GM21723 (cell line): ENCODE results near the gene IARS2.
"Not testable (repeated sequence)": the region's sequence is repeated elsewhere in the genome, so short reads cannot be mapped to it uniquely, and the experiment has no call there.

Source experiments
- ATAC-seq: cut with Tn5 transposase; IDR thresholded peaks from one replicate; pipeline ENCODE4 v1.9.1; 2021; ENCODE audit warnings: mild to moderate bottlenecking, moderate library complexity; ENCODE audit not compliant: unreplicated experiment

IARS2 gene

DNA sequence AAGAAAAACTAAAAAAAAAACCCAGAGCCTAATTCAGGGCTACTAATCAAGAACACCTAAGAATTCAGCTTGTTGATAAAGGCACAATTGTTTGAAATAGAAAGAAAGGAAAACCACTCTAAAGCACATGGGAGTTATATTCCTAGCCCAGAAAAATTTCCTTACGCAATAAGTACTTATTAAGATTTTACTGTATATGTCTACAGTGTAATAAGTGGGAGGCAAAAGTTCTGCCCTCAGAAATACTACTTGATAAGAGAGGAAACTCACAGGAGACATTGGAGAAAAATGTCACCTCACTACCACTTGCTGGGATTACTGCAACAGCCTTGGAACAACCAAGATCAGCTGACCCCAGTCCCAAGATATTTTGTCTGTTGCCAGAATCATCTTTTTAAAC is 66.1 kb downstream of the IARS2 start:
- ATAC-seq = no peak

DNA sequence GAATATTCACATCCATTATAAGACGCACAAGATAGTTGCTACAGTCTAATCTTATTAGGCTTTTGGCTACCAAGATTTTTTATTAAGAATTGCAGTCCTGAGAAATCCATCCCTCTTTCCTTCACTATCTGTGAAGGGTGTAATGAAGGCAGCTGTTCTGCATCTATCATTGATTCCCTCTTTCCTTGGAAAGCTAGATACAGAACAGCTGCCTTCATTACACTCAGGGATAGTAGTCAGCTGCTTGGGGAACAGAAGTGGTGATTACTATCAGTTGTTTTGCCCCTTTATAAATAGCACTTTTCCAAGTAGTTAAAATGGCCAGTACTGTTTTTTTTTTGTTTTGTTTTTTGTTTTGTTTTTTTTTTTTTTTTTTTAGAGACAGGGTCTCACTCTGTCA is 70.2 kb downstream of the IARS2 start:
- ATAC-seq = no peak

DNA sequence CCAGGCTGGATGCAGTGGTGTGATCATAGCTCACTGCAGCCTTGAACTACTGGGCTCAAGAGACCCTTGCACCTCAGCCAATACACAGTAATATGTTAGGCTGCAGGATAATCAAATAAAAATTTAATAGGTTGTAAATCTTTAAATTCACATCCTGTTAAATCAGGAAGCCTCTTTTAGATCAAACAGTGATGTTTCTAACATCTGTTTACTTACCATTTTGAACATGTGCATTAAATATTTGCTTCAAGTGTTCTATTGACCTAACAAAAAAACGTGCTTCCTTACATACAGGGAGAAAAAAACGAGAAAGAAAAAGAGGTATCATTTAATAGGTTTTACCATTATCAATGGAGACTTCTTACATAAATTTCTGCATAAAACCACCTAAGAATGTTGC is 70.6 kb downstream of the IARS2 start:
- no peak for ATAC-seq

DNA sequence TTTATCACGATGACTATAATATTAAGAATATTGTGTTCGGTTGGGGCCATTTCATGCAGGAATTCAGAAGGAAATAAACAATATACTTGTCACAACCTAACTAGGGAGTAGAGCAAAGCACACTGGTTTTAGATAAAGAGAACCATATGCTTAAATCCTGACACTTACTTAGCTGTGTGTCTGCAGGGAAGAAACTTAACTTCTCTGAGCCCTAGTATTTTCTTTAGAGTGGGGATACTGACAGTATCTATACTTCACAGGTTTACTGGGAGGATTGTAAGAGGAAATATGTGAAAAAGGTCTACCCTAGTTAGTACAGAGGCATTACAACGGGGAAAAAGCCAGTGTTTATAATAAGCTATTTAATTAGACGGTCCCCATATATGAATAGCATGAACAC is 72.9 kb downstream of the IARS2 start:
- ATAC-seq = no peak

DNA sequence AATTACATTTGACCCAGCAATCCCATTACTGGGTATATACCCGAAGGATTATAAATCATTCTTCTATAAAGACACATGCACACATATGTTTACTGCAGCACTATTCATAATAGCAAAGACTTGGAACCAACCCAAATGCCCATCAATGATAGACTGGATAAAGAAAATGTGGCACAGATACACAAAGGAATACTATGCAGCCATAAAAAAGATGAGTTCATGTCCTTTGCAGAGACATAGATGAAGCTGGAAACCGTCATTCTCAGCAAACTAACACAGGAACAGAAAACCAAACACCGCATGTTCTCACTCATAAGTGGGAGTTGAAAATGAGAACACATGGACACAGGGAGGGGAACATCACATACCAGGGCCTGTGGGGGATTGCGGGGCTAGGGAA is 76.0 kb downstream of the IARS2 start:
- ATAC-seq = not testable (repeated sequence)

DNA sequence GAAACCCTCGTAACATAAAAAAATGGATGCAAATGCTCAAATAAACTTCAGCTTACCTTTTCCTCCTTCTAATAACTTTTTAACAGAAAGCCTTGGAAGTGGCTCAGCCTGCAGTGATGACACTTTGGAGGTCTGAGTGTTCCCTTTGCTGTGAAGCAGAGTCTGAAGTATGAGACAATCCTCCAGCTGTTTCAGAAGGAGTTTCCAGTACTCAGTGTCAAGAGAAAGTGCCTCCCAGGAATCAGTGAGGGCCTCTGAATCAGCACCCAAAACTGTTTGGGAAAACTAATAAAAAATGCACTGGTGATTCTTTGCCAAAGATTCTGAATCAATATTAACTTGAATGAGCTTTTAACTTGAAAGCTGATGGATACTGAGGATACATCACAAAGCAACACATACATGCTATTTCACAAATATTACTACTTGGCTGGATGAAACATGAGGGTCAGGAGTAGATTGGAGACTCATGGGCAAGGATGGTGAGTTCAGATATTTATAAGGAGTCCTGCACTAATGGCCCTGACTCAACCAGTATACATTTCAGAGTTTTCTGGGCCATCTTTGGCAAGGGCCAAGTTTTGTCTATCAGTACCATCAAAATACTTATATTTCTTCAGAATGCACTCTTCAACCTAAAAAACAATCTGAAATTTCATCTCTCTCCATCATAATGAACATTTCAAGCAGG is 77.0 kb downstream of the IARS2 start:
- no peak for ATAC-seq

DNA sequence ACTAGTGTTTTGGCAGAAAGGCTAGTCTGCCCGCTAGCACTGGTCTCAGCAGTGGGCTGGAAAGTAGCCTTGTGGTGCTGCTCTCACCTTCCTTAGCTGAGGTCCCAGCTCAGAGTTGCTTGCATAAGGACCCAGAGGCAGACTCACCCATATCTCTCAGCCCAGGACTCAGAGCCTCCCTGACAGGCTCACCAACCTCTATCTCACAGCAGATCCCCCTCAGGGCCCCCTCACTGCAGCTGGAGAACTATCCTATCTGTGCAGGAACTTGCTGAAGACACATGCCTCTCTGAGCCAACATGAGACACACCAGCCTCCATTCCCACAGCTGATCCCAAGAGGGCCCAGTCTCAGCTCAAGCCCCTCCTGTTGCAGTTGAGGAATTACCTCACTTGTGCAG is 82.6 kb downstream of the IARS2 start:
- no peak for ATAC-seq

DNA sequence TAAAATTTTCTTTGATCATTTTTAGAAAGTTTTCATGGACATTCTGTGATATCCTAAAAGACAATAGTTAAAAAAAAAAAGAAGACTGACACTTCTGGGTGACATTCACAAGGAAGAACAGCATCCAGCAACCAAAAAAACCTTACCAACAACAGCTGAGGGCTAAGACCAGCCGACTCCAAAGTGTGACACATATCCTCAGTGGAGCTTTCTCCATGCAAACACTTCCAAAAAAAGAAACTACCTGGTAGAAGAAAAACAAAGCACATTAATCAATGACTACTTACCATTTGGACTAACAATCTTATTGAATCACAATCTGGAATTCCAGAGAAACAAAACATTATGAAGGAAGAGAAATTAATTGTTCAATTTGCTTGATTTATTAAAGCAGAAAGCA is 88.2 kb downstream of the IARS2 start:
- no peak for ATAC-seq

DNA sequence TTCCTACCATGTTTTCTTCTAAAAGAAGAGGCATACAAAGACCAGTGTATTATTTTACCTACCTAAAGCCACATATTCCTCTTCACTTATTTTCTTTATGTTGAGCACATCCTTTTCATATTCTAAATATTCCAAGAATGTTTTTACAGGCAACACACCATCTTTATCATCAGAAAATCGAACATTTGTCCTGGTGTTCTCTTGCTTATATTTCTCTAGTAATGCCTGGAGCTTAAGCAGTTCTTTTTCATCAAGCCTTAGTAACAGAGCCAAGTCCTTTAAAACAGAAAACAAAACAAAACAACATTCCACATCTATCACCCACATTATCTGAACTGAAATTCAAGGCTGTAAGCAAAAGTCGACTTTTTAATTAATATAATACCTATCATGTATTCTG is 88.7 kb downstream of the IARS2 start:
- ATAC-seq = no peak

DNA sequence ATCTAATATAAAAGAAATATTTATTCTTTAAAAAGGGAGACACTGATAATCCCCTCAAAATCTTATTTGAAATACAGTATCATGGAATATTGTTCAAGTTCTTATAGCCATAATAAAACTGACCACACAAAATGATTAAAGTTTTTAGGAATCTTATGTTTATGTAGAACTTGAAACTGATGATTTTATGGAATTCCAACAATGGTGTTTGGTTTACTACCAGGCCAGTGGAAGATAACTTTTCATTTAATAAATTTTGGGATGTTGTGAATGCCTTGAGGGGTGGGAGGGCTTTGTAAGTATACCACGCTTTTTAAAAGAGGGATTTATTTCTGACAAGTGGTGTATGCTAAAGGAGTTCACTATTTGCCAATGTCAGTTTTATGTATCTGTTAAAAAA is 90.6 kb downstream of the IARS2 start:
- ATAC-seq = no peak

DNA sequence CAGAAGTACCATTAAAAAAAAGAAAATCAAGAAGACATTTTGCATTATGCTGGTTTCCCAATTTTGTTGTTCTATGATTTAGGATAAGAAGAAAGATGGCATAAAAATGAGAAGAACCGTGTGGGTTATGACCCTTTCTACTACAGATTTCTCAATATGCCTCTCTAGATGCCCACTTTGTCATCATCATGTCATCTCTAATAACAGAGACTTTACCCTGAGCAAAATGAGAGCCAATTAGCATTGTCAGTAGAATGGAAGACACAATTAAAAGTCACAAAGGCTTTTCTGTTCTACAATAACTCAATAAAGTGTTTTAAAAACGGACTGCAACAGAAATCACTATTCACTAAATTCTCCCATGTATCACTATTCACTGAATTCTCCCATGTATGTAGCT is 92.8 kb downstream of the IARS2 start:
- no peak for ATAC-seq

DNA sequence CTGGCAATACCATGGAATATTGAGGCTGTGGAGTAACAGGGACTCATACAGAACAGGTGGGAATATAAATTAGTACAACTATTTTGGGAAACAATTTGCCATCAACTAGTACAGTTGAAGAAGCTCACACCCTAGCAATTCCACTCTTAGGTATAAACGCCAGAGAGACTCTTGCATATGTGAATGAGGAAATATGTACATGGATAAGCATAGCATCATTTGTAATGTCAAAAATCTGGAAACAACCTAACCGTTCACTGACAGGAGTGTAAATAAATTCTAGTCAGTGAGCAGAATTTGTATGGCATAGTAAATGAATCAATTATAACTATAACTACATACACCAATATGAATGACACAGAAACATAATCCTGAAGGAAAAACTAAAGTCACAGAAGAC is 94.6 kb downstream of the IARS2 start:
- no peak for ATAC-seq

DNA sequence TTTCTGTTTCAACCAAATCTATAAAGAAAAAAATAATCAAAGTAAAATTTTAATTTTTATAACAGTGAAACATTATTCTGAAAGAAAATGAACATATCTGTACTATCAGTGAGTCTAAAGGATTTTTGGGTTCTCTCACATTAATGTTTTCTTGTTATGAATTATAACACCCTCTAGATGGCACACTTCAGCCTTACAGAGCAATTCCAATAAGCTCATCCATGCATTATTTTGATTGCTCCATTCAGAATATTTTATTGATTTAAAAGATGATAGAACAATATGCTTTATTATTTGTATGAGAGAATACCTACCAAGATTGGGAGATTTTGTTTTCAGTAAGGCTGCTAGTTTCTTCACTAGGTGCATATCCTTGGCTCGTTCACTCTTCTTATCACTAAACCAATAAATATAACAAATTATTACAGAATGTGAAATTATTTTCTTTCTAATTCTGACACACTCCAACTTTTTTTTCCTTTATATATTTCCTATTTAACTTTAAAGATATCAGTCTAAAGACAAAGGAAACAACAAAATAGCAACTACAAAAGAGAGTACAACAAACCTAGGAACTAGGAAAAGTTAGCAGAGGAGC is 95.9 kb downstream of the IARS2 start:
- ATAC-seq = peak; percentile 57

DNA sequence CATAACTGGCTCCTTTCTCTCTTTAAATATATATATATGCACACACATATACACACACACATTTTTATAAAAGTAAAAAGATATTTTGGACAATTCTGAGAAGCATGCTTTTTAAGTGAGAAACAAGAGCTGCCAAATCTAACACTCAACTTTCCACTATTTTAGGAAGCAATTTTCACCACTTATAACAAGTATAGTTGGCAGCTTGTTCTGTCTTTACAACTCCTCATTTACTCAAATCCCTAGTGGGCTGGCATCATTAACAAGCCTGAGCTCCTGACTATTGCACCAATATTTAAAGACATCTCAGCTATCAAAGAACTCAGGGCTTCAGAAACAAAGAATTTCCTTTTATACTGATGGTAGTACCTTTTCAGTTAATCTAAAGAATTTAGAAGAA is 101.8 kb downstream of the IARS2 start:
- no peak for ATAC-seq
